RWPE1 (cell line): ENCODE data around the gene MRPL4.
"Not testable (repeated sequence)": the region's sequence is repeated elsewhere in the genome, so short reads cannot be mapped to it uniquely, and the experiment has no call there.

ENCODE experiments used
- CTCF ChIA-PET: fragments of 350-600 bp; sonication (Branson Sonifier 250); formaldehyde crosslinking; extraction: SDS; loops from one replicate; lab custom pipeline; 2021; lab: Yijun Ruan, JAX
- POLR2A ChIA-PET: fragments of 400-600 bp; formaldehyde crosslinking; extraction: SDS; loops from one replicate; lab custom pipeline; 2020; ENCODE audit warnings: antibody characterized with exemption; ENCODE audit not compliant: low non-redundant PET; lab: Yijun Ruan, JAX
- DNase-seq: peaks from one replicate; pipeline ENCODE4 v3.0.0; 2012; ENCODE audit warnings: low spot score
- H3K27ac ChIP-seq: fragments of 450-650 bp; 2 replicates; pipeline ENCODE4 v1.5.1; 2017
- TF ChIP-seq, protein P1 (sequence below): fragments of 450-650 bp; conservative IDR thresholded peaks from 2 replicates; pipeline ENCODE4 v1.5.1; 2017; ENCODE audit warnings: low read depth, mild to moderate bottlenecking

Gene MRPL4

DNA sequence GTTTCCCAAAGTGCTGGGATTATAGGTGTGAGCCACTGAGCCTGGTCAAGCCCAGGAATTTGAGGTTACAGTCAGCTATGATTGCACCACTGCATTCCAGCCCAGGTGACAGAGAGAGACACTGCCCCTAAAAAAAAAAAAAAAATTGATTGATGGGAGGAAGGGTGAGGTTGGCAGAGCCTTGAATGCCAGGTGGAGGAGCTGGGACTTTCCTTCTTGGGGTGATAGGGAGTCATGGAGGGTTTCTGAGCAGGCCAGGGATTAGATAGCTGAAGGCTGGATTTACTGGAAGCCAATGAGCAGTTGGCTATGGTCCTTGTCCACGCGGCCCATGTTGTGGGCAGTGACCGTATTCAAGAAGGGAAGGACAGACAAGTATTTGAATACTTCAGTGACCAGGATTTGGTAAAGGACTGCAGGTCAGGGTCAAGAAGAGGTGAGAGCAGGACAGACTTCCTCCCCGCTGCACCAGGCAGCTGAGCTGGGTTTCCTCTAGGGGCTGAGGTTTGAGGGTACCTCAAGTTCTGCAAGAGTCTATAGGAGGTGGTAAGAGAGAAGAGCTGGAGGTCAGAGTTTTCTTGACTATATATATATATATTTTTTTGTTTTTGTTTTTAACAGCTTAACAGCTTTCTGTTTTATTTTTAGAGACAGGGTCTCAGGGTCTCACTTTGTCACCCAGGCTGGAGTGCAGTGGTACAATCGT lies 27.9 kb downstream of the MRPL4 start:
- TF ChIP-seq, protein P1, sequence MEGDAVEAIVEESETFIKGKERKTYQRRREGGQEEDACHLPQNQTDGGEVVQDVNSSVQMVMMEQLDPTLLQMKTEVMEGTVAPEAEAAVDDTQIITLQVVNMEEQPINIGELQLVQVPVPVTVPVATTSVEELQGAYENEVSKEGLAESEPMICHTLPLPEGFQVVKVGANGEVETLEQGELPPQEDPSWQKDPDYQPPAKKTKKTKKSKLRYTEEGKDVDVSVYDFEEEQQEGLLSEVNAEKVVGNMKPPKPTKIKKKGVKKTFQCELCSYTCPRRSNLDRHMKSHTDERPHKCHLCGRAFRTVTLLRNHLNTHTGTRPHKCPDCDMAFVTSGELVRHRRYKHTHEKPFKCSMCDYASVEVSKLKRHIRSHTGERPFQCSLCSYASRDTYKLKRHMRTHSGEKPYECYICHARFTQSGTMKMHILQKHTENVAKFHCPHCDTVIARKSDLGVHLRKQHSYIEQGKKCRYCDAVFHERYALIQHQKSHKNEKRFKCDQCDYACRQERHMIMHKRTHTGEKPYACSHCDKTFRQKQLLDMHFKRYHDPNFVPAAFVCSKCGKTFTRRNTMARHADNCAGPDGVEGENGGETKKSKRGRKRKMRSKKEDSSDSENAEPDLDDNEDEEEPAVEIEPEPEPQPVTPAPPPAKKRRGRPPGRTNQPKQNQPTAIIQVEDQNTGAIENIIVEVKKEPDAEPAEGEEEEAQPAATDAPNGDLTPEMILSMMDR = no peak
- POLR2A ChIA-PET = interaction anchor here (0.8 kb wide), 1 partner anchor 9 kb away, joined by 5 read pairs; the partner anchor contains the start of gene ICAM1
- CTCF ChIA-PET = interaction anchor here (0.6 kb wide), 3 partner anchors 30 to 401 kb away, joined by 3 to 4 read pairs (median 3); no protein-coding TSS in a partner anchor
- no peak for DNase-seq
- H3K27ac ChIP-seq = peak overlapping the region; percentile 9; the same call in 1 of the 2 replicates

DNA sequence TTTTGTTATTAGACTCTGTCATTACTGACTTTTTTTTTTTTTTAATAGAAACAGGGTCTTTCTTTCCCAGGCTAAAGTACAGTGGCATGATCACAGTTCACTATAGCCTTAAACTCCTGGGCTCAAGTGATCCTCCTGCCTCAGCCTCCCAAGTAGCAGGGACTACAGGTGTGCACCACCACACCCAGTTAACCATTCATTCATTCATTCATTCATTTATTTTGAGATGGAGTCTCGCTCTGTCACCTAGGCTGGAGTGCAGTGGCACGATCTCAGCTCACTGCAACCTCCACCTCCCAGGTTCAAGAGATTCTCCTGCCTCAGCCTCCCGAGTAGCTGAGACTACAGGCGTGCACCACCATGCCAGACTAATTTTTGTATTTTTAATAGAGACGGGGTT lies 30.0 kb downstream of the MRPL4 start:
- DNase-seq, CTCF ChIA-PET, POLR2A ChIA-PET: not testable (repeated sequence)
- H3K27ac ChIP-seq = peak overlapping the region; percentile 59; the same call in 1 of the 2 replicates

DNA sequence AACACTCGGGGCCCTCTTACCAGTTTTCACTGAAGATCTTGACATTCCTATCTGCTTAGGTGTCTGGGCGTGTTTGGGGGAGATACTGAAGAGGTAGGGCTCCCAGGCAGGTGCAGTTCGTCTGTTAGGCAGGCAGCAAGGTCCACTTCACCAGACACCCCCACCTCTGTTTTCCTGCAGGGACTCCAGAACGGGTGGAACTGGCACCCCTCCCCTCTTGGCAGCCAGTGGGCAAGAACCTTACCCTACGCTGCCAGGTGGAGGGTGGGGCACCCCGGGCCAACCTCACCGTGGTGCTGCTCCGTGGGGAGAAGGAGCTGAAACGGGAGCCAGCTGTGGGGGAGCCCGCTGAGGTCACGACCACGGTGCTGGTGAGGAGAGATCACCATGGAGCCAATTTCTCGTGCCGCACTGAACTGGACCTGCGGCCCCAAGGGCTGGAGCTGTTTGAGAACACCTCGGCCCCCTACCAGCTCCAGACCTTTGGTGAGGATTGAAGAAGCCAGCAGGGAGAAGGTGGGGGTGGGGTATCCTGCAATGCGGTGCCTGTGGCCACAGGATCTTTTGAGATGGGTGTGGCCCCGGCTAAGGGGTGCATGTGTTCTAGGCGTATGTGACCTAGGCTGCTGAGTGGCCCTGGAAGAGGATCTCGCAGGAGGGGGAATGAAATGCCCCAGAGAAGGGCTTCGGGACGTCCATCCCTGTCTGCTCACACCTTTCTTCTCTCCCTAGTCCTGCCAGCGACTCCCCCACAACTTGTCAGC lies 31.5 kb downstream of the MRPL4 start:
- TF ChIP-seq, protein P1 = no peak
- DNase-seq = no peak
- POLR2A ChIA-PET = no interaction called here
- CTCF ChIA-PET = interaction anchor here (0.9 to 2.0 kb wide), 2 partner anchors 25 to 105 kb away, joined by 3 to 4 read pairs; no protein-coding TSS in a partner anchor
- H3K27ac ChIP-seq = peak overlapping the region; percentile 59

DNA sequence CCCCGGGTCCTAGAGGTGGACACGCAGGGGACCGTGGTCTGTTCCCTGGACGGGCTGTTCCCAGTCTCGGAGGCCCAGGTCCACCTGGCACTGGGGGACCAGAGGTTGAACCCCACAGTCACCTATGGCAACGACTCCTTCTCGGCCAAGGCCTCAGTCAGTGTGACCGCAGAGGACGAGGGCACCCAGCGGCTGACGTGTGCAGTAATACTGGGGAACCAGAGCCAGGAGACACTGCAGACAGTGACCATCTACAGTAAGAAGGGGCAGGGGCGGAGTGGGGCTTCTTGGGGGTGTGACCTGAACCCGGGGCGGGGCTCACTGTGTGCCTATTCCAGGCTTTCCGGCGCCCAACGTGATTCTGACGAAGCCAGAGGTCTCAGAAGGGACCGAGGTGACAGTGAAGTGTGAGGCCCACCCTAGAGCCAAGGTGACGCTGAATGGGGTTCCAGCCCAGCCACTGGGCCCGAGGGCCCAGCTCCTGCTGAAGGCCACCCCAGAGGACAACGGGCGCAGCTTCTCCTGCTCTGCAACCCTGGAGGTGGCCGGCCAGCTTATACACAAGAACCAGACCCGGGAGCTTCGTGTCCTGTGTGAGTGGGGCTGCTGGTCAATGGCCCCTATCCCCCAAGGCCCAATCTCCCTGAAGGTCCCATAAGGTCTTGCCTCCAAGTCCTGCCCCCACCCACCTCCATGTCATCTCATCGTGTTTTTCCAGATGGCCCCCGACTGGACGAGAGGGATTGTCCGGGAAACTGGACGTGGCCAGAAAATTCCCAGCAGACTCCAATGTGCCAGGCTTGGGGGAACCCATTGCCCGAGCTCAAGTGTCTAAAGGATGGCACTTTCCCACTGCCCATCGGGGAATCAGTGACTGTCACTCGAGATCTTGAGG lies 32.3 kb downstream of the MRPL4 start:
- DNase-seq = no peak
- TF ChIP-seq, protein P1 = no peak
- ChIA-PET POLR2A (no interaction called here), CTCF (interaction anchor here (0.9 to 2.0 kb wide), 3 partner anchors 15 to 104 kb away, joined by 3 to 4 read pairs (median 4); no protein-coding TSS in a partner anchor)
- H3K27ac ChIP-seq = peak overlapping the region; percentile 93

DNA sequence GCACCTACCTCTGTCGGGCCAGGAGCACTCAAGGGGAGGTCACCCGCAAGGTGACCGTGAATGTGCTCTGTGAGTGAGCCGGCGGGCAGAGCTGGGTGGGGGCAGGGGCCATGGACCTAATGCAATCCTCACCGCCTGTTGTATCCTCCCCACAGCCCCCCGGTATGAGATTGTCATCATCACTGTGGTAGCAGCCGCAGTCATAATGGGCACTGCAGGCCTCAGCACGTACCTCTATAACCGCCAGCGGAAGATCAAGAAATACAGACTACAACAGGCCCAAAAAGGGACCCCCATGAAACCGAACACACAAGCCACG lies 32.9 kb downstream of the MRPL4 start:
- no peak for DNase-seq
- POLR2A ChIA-PET = no interaction called here
- peak overlapping the region; percentile 93 for H3K27ac ChIP-seq
- TF ChIP-seq, protein P1 = no peak
- CTCF ChIA-PET = interaction anchor here (1.2 to 2.0 kb wide), 2 partner anchors 15 to 26 kb away, joined by 4 read pairs; no protein-coding TSS in a partner anchor

DNA sequence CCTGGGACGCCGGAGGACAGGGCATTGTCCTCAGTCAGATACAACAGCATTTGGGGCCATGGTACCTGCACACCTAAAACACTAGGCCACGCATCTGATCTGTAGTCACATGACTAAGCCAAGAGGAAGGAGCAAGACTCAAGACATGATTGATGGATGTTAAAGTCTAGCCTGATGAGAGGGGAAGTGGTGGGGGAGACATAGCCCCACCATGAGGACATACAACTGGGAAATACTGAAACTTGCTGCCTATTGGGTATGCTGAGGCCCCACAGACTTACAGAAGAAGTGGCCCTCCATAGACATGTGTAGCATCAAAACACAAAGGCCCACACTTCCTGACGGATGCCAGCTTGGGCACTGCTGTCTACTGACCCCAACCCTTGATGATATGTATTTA lies 33.4 kb downstream of the MRPL4 start:
- DNase-seq = no peak
- H3K27ac ChIP-seq = peak overlapping the region; percentile 93
- POLR2A ChIA-PET = interaction anchor here (0.6 to 1.5 kb wide), 3 partner anchors 12 to 30 kb away, joined by 3 to 7 read pairs (median 4); partner anchors contain the start of gene ICAM1
- CTCF ChIA-PET = interaction anchor here (0.6 to 2.0 kb wide), 4 partner anchors 11 to 27 kb away, joined by 3 to 4 read pairs (median 4); no protein-coding TSS in a partner anchor
- TF ChIP-seq, protein P1 = no peak
